Mucosa of stomach (tissue), 1 donor: Measurements from ENCODE around the gene ZSWIM5.
"Not testable (repeated sequence)": the region's sequence is repeated elsewhere in the genome, so short reads cannot be mapped to it uniquely, and the experiment has no call there.

Source experiments
- H3K27me3 ChIP-seq: one replicate; pipeline ENCODE4 v1.7.0; 2013; ENCODE audit warnings: mild to moderate bottlenecking, low read length; ENCODE audit not compliant: control insufficient read depth, insufficient read depth
- H3K36me3 ChIP-seq: one replicate; pipeline ENCODE4 v1.7.0; 2013; ENCODE audit warnings: low read length; ENCODE audit not compliant: control insufficient read depth, insufficient read depth
- H3K4me1 ChIP-seq: one replicate; pipeline ENCODE4 v1.7.0; 2013; ENCODE audit warnings: mild to moderate bottlenecking, low read length; ENCODE audit not compliant: control insufficient read depth, insufficient read depth
- H3K4me3 ChIP-seq: one replicate; pipeline ENCODE4 v1.7.0; 2013; ENCODE audit warnings: low read length
- H3K9ac ChIP-seq: one replicate; pipeline ENCODE4 v1.7.0; 2013; ENCODE audit warnings: mild to moderate bottlenecking, low read length, moderate library complexity
- H3K9me3 ChIP-seq: one replicate; pipeline ENCODE4 v1.7.0; 2013; ENCODE audit warnings: mild to moderate bottlenecking, low read length, moderate library complexity; ENCODE audit not compliant: control insufficient read depth
- donor health status: Pancreatic carcinoma.

Gene ZSWIM5

DNA sequence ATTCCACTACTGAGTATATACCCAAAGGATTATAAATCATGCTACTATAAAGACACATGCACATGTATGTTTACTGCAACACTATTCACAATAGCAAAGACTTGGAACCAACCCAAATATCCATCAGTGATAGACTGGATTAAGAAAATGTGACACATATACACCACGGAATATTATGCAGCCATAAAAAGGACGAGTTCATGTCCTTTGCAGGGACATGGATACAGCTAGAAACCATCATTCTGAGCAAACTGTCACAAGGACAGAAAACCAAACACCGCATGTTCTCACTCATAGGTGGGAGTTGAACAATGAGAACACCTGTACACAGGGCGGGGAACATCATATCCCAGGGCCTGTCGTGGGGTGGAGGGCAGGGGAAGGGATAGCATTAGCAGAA, 104.9 kb downstream of the ZSWIM5 start:
- not testable (repeated sequence) for H3K9me3 ChIP-seq, H3K4me1 ChIP-seq, H3K27me3 ChIP-seq, H3K9ac ChIP-seq, H3K36me3 ChIP-seq, H3K4me3 ChIP-seq

GRCh38 chr1:45097944-45098343, 108.5 kb downstream of the ZSWIM5 start:
- Histone ChIP-seq H3K9me3 (no peaks in the 10 kb centered on the region), H3K9ac (no peak overlapping the region), H3K4me3 (no peak overlapping the region), H3K27me3 (no peaks in the 10 kb centered on the region), H3K36me3 (no peaks in the 10 kb centered on the region), H3K4me1 (no peaks in the 10 kb centered on the region)

DNA sequence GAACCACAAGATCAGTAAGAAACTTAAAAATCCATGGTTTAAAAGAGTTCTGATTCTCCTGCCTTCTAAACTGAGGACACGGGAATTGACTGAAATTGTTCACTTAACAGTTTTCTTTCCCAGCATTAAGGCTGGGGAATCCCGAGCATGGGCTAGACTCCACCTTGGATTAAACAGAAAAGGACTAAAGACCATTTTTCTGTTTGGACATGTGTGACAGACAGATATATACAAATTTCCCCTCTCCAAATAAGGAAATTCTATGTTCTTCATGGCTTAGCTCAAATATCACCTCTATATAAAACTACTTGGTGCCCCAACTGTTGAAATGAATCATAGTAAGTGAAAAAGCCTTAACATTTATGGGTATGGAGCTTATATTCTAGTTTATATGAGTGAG, 109.3 kb downstream of the ZSWIM5 start:
- no peak overlapping the region for H3K9ac ChIP-seq
- no peaks in the 10 kb centered on the region for H3K9me3 ChIP-seq
- H3K4me3 ChIP-seq: no peak overlapping the region
- H3K27me3 ChIP-seq: no peaks in the 10 kb centered on the region
- no peaks in the 10 kb centered on the region for H3K4me1 ChIP-seq
- H3K36me3 ChIP-seq: no peaks in the 10 kb centered on the region

- H3K9me3 ChIP-seq: no peaks in the 10 kb centered on the region
- H3K27me3 ChIP-seq: no peaks in the 10 kb centered on the region
- H3K4me1 ChIP-seq: no peaks in the 10 kb centered on the region
- no peak overlapping the region for H3K4me3 ChIP-seq
- H3K36me3 ChIP-seq: no peaks in the 10 kb centered on the region
- no peak overlapping the region for H3K9ac ChIP-seq
These were observed 111.0 kb downstream of the ZSWIM5 start for GRCh38 chr1:45095450-45095849.

GRCh38 chr1:45094371-45094770, 112.0 kb downstream of the ZSWIM5 start:
- not testable (repeated sequence) for H3K27me3 ChIP-seq, H3K9me3 ChIP-seq, H3K4me1 ChIP-seq, H3K36me3 ChIP-seq, H3K4me3 ChIP-seq, H3K9ac ChIP-seq

- H3K36me3 ChIP-seq: no peaks in the 10 kb centered on the region
- no peak overlapping the region for H3K4me3 ChIP-seq
- no peaks in the 10 kb centered on the region for H3K9me3 ChIP-seq
- H3K27me3 ChIP-seq: no peaks in the 10 kb centered on the region
- H3K4me1 ChIP-seq: no peaks in the 10 kb centered on the region
- H3K9ac ChIP-seq: no peak overlapping the region
These were observed 113.1 kb downstream of the ZSWIM5 start for GRCh38 chr1:45093334-45093733.

DNA sequence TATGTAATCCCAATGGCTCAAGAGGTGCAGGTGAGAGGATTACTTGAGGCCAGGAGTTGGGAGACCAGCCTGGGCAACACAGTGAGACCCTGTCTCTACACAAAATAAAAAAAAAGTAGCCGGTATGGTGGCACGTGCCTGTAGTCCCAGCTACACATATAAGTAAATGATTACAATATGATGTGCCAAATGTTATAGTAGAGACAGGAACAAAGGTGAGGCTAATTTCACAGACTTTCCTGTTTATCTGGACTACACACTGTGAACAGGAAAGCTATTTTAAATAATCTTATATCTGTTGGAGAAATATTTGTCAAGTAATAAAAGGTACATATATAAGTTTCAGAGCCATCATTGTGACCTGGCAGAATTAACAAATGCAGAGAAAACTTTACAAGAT, 116.7 kb downstream of the ZSWIM5 start:
- no peaks in the 10 kb centered on the region for H3K4me1 ChIP-seq
- no peaks in the 10 kb centered on the region for H3K27me3 ChIP-seq
- H3K9ac ChIP-seq: no peak overlapping the region
- H3K9me3 ChIP-seq: no peaks in the 10 kb centered on the region
- no peaks in the 10 kb centered on the region for H3K36me3 ChIP-seq
- no peak overlapping the region for H3K4me3 ChIP-seq

GRCh38 chr1:45084562-45084961, 121.8 kb downstream of the ZSWIM5 start:
- Histone ChIP-seq H3K4me1 (no peaks in the 10 kb centered on the region), H3K27me3 (no peaks in the 10 kb centered on the region)

DNA sequence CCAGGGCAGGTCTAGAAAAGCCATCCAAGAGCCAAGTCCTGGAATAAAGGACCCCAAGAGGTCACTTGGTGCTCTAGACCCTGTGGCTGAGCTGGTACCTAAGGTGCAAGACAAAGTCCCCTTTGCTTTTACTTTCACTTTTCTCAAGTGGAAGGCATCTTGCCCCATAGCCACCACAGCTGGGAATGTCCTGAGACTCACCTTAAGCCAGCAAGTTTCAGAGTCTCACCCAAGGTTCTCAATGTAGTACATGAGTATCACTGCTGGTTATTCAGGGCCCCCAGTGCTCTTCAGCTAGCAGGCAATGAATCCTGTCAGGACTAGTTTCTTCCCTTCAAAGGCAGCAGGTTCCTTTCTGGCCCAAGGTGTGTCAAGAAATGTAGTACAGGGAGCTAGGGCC, 126.9 kb downstream of the ZSWIM5 start:
- no peaks in the 10 kb centered on the region for H3K9me3 ChIP-seq
- H3K4me3 ChIP-seq: no peak overlapping the region
- H3K4me1 ChIP-seq: no peaks in the 10 kb centered on the region
- H3K27me3 ChIP-seq: no peaks in the 10 kb centered on the region
- no peaks in the 10 kb centered on the region for H3K36me3 ChIP-seq
- no peak overlapping the region for H3K9ac ChIP-seq

More at GRCh38 chr1:45084562-45084961, 121.8 kb downstream of the ZSWIM5 start:
- Histone ChIP-seq H3K9me3 (no peaks in the 10 kb centered on the region), H3K4me3 (no peak overlapping the region), H3K36me3 (no peaks in the 10 kb centered on the region), H3K9ac (no peak overlapping the region)

- not testable (repeated sequence) for H3K9me3 ChIP-seq, H3K9ac ChIP-seq, H3K4me3 ChIP-seq, H3K27me3 ChIP-seq, H3K4me1 ChIP-seq, H3K36me3 ChIP-seq
These were observed 129.4 kb downstream of the ZSWIM5 start for GRCh38 chr1:45076959-45077358.

- H3K4me1 ChIP-seq: no peaks in the 10 kb centered on the region
- H3K27me3 ChIP-seq: no peaks in the 10 kb centered on the region
- H3K9ac ChIP-seq: no peak overlapping the region
- H3K9me3 ChIP-seq: no peaks in the 10 kb centered on the region
- H3K4me3 ChIP-seq: no peak overlapping the region
- no peaks in the 10 kb centered on the region for H3K36me3 ChIP-seq
These were observed 134.8 kb downstream of the ZSWIM5 start for GRCh38 chr1:45071567-45071966.

GRCh38 chr1:45067806-45068205, 138.6 kb downstream of the ZSWIM5 start:
- H3K36me3 ChIP-seq: no peaks in the 10 kb centered on the region
- no peak overlapping the region for H3K9ac ChIP-seq
- H3K9me3 ChIP-seq: no peaks in the 10 kb centered on the region
- H3K27me3 ChIP-seq: no peaks in the 10 kb centered on the region
- no peaks in the 10 kb centered on the region for H3K4me1 ChIP-seq
- no peak overlapping the region for H3K4me3 ChIP-seq

GRCh38 chr1:45065083-45065482, 141.3 kb downstream of the ZSWIM5 start:
- Histone ChIP-seq H3K4me3 (no peak overlapping the region), H3K36me3 (no peaks in the 10 kb centered on the region), H3K4me1 (no peaks in the 10 kb centered on the region), H3K9ac (no peak overlapping the region), H3K9me3 (no peaks in the 10 kb centered on the region), H3K27me3 (no peaks in the 10 kb centered on the region)
